Keratinocyte (primary cell): ENCODE results near the gene MAPRE2. TPM values are rescaled to one million over a fixed set of nuclear protein-coding genes. Genes with fewer than 3 reads are reported as not detected.

Experiments
- DNase-seq: peaks from one replicate; pipeline ENCODE4 v3.0.0-alpha.2; 2011; ENCODE audit warnings: low read depth, missing footprints, low spot score
- FAIRE-seq: peaks from 2 replicates; lab custom pipeline; 2011; peaks lifted over from hg19 to GRCh38; lab: Jason Lieb, UNC
- H2AFZ ChIP-seq: 2 replicates; pipeline ENCODE4 v1.6.0; 2012; ENCODE audit warnings: low read length, control low read depth, inconsistent platforms; ENCODE audit not compliant: control insufficient read depth
- H3K27ac ChIP-seq: 2 replicates; pipeline ENCODE4 v1.5.1; 2011; ENCODE audit warnings: low read length; ENCODE audit not compliant: control insufficient read depth, insufficient read depth
- H3K27me3 ChIP-seq: 3 replicates; pipeline ENCODE4 v1.6.0; 2011; ENCODE audit warnings: low read length; ENCODE audit not compliant: control insufficient read depth, insufficient read depth; ENCODE audit errors: extremely low read depth
- H3K36me3 ChIP-seq, 2 experiments: 2 replicates in 1 of 2; 3 replicates in 1 of 2; pipeline ENCODE4 v1.5.1; 2011; ENCODE audit warnings: low read length in 2 of 2, mild to moderate bottlenecking in 1 of 2; ENCODE audit not compliant: control insufficient read depth in 2 of 2, insufficient read depth in 2 of 2; ENCODE audit errors: extremely low read depth in 1 of 2
- H3K4me1 ChIP-seq: 3 replicates; pipeline ENCODE4 v1.5.1; 2011; ENCODE audit warnings: low read length; ENCODE audit not compliant: control insufficient read depth, insufficient read depth; ENCODE audit errors: extremely low read depth
- H3K4me2 ChIP-seq: 3 replicates; pipeline ENCODE4 v1.6.0; 2011; ENCODE audit warnings: low read depth, low read length; ENCODE audit not compliant: control insufficient read depth, insufficient read depth; ENCODE audit errors: extremely low read depth
- H3K4me3 ChIP-seq, 3 experiments: fragments of 200-600 bp in 1 of 3; sonication (generic) in 1 of 3; 2 replicates in 2 of 3; 3 replicates in 1 of 3; pipeline ENCODE4 v1.5.1; 2011 to 2016; ENCODE audit warnings: low read length in 3 of 3, mild to moderate bottlenecking in 3 of 3, control low read depth in 2 of 3, inconsistent platforms in 1 of 3, low read depth in 1 of 3, mixed read lengths in 1 of 3, mixed run types in 1 of 3, moderate library complexity in 1 of 3; ENCODE audit not compliant: control insufficient read depth in 2 of 3, insufficient read depth in 2 of 3; ENCODE audit errors: extremely low read depth in 1 of 3
- H3K79me2 ChIP-seq: 2 replicates; pipeline ENCODE4 v1.6.0; 2012; ENCODE audit warnings: low read length; ENCODE audit not compliant: control insufficient read depth, insufficient read depth
- H3K9ac ChIP-seq: 3 replicates; pipeline ENCODE4 v1.6.0; 2011; ENCODE audit warnings: low read length; ENCODE audit not compliant: control insufficient read depth, insufficient read depth; ENCODE audit errors: extremely low read depth
- H3K9me1 ChIP-seq: 3 replicates; pipeline ENCODE4 v1.6.0; 2011; ENCODE audit warnings: low read length; ENCODE audit not compliant: control insufficient read depth, insufficient read depth; ENCODE audit errors: extremely low read depth
- H3K9me3 ChIP-seq: 2 replicates; pipeline ENCODE4 v1.5.1; 2012; ENCODE audit warnings: low read depth, low read length; ENCODE audit not compliant: control insufficient read depth
- H4K20me1 ChIP-seq: 3 replicates; pipeline ENCODE4 v1.6.0; 2011; ENCODE audit warnings: low read length; ENCODE audit not compliant: control insufficient read depth, insufficient read depth; ENCODE audit errors: extremely low read depth
- EZH2 ChIP-seq: IDR thresholded peaks from one replicate; pipeline ENCODE4 v1.6.1; 2012; ENCODE audit warnings: inconsistent platforms, mild to moderate bottlenecking, low read length, moderate library complexity
- dilution Hi-C: fragments of 300-500 bp; cut with MboI; formaldehyde crosslinking; loops from one replicate; pipeline ENCODE4 v1.7.0; 2020; ENCODE audit warnings: low sequenced_read_pairs; ENCODE audit not compliant: extremely low pct_ligation_motif_present
- polyA plus RNA-seq, 5 experiments: library from polyadenylated mRNA; depleted of rRNA in 3 of 5; stranded (reverse) in 3 of 5; stranded (forward) in 1 of 5; unstranded in 1 of 5; fragments of >200 nt; gene quantifications; 1 replicate in 1 of 5; 2 replicates in 3 of 5; 3 replicates in 1 of 5; pipeline versions ENCODE4 v1.2.1 to v1.2.3, GENCODE V29; 2011 to 2012; ENCODE audit warnings: missing spikeins in 2 of 5, low read depth in 1 of 5, low replicate concordance in 1 of 5
- TF ChIP-seq, protein P1 (sequence below), 3 experiments: IDR thresholded peaks in 1 of 3; conservative IDR thresholded peaks in 1 of 3; optimal IDR thresholded peaks in 1 of 3; 2 replicates in 2 of 3; 3 replicates in 1 of 3; pipeline versions ENCODE3 to v1.5.1; 2011; ENCODE audit warnings: low read length in 3 of 3, mild to moderate bottlenecking in 3 of 3, moderate library complexity in 2 of 3, control low read depth in 1 of 3, inconsistent platforms in 1 of 3; ENCODE audit not compliant: insufficient read depth in 2 of 3; ENCODE audit errors: extremely low read depth in 1 of 3

MAPRE2 gene
- polyA plus RNA-seq, 1 donor (not counting 4 experiments of a cell fraction or from before 2014, with no cell fraction given): 14.2 TPM

DNA sequence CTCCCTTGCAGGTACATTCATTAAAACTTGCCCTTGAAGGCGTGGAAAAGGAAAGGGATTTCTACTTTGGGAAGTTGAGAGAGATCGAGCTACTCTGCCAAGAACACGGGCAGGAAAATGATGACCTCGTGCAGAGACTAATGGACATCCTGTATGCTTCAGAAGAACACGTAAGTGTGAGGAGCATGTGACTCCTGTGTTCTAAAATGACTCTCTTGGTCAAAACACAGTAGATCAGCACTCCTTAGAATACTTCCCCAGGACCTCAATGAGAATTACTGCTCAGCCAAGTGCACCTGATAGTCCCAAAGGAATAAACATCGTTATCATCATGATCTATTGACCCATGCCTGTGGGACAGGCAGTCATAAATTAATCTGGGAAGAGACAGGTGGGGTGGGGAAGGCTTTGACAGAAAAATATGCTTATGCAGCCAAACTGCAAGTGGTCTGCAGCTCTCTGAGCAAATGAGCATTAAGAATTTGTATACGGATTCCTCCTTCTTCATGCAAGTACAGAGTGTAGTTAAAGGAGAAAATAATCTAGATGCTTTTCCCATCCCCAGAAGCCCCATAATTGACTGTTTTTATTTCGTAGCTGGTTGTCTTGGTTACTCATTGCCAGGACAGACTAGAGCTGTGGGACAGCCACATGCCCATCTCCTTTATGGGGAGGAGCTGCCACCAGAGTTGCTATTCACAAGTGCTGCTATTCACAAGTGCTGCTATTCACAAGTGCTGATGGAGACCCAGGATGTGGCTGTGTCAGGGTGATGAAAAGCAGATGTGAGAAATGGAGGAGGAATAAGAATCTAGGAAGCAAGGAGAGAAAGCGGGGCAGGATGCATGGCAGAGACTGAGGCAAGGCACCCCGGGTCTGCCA lies 91.0 kb downstream of the MAPRE2 start:
- no peaks in the 10 kb centered on the region for H3K79me2 ChIP-seq
- no peaks in the 10 kb centered on the region for H3K27me3 ChIP-seq
- H3K4me1 ChIP-seq: no peaks in the 10 kb centered on the region
- H3K4me3 ChIP-seq: no peak overlapping the region
- H4K20me1 ChIP-seq: no peaks in the 10 kb centered on the region
- H2AFZ ChIP-seq: no peak overlapping the region
- dilution Hi-C loops: no loop called here
- no peak for DNase-seq
- H3K9ac ChIP-seq: no peak overlapping the region
- peaks cover 0 to 1% of the 10 kb centered on the region in 2 experiments for H3K36me3 ChIP-seq
- no peaks in the 10 kb centered on the region for H3K9me3 ChIP-seq
- H3K27ac ChIP-seq: no peak overlapping the region
- TF ChIP-seq, protein P1, sequence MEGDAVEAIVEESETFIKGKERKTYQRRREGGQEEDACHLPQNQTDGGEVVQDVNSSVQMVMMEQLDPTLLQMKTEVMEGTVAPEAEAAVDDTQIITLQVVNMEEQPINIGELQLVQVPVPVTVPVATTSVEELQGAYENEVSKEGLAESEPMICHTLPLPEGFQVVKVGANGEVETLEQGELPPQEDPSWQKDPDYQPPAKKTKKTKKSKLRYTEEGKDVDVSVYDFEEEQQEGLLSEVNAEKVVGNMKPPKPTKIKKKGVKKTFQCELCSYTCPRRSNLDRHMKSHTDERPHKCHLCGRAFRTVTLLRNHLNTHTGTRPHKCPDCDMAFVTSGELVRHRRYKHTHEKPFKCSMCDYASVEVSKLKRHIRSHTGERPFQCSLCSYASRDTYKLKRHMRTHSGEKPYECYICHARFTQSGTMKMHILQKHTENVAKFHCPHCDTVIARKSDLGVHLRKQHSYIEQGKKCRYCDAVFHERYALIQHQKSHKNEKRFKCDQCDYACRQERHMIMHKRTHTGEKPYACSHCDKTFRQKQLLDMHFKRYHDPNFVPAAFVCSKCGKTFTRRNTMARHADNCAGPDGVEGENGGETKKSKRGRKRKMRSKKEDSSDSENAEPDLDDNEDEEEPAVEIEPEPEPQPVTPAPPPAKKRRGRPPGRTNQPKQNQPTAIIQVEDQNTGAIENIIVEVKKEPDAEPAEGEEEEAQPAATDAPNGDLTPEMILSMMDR (optimal IDR thresholded peaks at IDR 0.05 in 1 of 3, IDR thresholded peaks at IDR 0.05 in 1 of 3, conservative IDR thresholded peaks at IDR 0.05 in 1 of 3; ENCODE audit: extremely low read depth in 1 of 3, insufficient read depth in 2 of 3, low read length in 3 of 3): no peak
- no peak for TF ChIP-seq EZH2
- FAIRE-seq: no peak
- no peaks in the 10 kb centered on the region for H3K9me1 ChIP-seq
- no peak overlapping the region for H3K4me2 ChIP-seq

GRCh38 chr18:35134190-35134730 lies 93.0 kb downstream of the MAPRE2 start:
- no peaks in the 10 kb centered on the region for H4K20me1 ChIP-seq
- TF ChIP-seq, protein P1 (optimal IDR thresholded peaks at IDR 0.05 in 1 of 3, IDR thresholded peaks at IDR 0.05 in 1 of 3, conservative IDR thresholded peaks at IDR 0.05 in 1 of 3; ENCODE audit: extremely low read depth in 1 of 3, insufficient read depth in 2 of 3, low read length in 3 of 3): no peak
- no peak for TF ChIP-seq EZH2
- peaks cover 0 to 1% of the 10 kb centered on the region in 2 experiments for H3K36me3 ChIP-seq
- H3K9ac ChIP-seq: no peak overlapping the region
- dilution Hi-C loops: no loop called here
- FAIRE-seq (no peak), DNase-seq (no peak)
- H3K79me2 ChIP-seq: no peaks in the 10 kb centered on the region
- H3K9me1 ChIP-seq: no peaks in the 10 kb centered on the region
- no peaks in the 10 kb centered on the region for H3K27me3 ChIP-seq
- H3K4me3 ChIP-seq: no peak overlapping the region
- no peak overlapping the region for H2AFZ ChIP-seq
- no peak overlapping the region for H3K27ac ChIP-seq
- no peaks in the 10 kb centered on the region for H3K9me3 ChIP-seq
- no peak overlapping the region for H3K4me2 ChIP-seq
- no peaks in the 10 kb centered on the region for H3K4me1 ChIP-seq
